G401.6 (cell line): ENCODE measurements around the gene HSPA12B.

Experiments used
- FAIRE-seq: peaks from 2 replicates; lab custom pipeline; 2012; peaks lifted over from hg19 to GRCh38; lab: Jason Lieb, UNC

HSPA12B gene

DNA sequence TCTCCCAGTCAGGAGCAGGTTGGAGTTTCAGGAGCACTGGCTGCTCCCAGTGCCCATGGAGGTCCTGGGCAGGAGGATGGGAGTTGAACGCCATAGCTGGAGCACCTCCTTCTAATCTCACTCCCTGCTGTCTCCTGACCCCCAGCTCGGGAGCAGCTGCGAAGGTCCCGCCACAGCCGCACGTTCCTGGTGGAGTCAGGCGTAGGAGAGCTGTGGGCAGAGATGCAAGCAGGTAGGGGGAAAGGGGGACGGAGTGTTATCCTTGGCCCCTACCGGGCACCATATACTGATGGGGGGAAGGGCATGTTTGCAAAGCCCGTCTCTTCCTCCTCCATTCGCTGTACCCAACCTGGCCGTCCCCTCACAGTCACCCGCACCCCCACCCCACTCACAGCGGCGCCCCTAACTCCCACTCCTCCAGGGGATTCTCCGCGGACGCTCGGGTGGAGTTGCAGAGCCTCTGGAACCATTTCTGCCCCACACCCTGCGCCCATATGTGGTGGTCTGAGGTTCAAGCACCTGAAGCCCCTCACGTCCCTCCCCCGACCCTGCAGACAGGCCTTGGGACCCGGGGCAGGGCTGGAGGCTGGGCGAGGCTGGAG, 16.7 kb downstream of the HSPA12B start:
- no peak for FAIRE-seq

DNA sequence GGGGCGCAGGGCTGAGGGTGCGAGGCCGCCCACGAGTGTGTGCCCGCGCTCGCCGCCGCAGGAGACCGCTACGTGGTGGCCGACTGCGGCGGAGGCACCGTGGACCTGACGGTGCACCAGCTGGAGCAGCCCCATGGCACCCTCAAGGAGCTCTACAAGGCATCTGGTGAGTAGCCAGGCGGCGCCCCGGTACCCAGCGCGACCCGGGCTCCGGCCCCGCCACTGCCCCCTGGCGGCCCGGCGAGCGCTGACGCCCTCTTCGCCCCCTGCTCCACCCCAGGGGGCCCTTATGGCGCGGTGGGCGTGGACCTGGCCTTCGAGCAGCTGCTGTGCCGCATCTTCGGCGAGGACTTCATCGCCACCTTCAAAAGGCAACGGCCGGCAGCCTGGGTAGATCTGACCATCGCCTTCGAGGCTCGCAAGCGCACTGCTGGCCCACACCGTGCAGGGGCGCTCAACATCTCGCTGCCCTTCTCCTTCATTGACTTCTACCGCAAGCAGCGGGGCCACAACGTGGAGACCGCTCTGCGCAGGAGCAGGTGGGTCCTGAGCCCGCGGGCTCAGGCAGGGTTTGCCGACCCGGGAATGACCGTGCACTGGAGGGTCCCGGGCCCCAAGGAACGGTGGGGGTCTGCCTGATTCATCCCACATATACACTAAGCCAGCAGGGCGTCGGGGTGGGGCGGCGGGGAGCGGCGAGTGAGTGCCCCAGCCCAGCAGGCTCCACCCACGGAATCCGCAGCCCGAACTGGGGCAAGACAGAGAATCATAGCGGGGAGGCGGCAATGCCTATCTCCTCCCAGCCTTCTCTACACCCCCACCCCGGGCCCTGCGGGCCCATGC, 17.4 kb downstream of the HSPA12B start:
- no peak for FAIRE-seq

DNA sequence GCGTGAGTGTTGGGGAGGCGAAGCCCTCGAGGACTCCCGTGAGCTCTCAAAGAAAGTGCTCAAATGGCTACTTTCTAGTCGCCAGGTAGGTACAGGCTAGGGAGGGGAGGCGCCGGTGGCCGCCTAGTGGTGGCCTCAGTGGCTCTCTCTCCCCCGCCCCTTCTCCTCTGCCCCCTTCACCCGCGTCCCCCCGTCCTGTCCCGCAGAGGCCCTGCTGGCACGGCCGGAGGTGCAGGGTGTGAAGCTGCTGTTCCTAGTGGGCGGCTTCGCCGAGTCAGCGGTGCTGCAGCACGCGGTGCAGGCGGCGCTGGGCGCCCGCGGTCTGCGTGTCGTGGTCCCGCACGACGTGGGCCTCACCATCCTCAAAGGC, 18.8 kb downstream of the HSPA12B start:
- FAIRE-seq, result no peak

DNA sequence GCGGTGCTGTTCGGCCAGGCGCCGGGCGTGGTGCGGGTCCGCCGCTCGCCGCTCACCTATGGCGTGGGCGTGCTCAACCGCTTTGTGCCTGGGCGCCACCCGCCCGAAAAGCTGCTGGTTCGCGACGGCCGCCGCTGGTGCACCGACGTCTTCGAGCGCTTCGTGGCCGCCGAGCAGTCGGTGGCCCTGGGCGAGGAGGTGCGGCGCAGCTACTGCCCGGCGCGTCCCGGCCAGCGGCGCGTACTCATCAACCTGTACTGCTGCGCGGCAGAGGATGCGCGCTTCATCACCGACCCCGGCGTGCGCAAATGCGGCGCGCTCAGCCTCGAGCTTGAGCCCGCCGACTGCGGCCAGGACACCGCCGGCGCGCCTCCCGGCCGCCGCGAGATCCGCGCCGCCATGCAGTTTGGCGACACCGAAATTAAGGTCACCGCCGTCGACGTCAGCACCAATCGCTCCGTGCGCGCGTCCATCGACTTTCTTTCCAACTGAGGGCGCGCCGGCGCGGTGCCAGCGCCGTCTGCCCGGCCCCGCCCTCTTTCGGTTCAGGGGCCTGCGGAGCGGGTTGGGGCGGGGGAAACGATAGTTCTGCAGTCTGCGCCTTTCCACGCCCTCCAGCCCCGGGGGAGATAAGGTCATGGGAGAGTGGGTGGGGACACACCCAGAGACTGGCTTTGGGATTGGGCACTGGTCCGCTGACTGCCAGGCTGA, 19.3 kb downstream of the HSPA12B start:
- no peak for FAIRE-seq

DNA sequence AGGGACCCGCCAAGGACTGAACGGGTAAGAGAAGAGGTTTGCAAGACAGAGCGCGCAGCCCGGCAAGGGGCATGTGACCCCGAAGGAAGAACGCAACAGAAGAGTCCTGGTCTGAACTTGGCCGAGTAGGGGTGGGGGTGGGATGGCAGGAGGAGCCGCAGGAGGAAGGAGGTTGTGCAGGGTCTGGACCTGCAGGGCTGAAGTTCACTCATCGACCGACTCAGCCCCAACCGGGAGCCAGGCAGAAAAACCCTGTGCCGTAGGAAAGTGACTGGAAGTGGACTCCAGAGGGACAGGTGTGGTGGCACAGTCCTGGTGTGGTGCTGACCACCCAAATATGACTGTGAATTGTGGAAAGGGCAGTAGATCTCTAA, 19.9 kb downstream of the HSPA12B start:
- no peak for FAIRE-seq

DNA sequence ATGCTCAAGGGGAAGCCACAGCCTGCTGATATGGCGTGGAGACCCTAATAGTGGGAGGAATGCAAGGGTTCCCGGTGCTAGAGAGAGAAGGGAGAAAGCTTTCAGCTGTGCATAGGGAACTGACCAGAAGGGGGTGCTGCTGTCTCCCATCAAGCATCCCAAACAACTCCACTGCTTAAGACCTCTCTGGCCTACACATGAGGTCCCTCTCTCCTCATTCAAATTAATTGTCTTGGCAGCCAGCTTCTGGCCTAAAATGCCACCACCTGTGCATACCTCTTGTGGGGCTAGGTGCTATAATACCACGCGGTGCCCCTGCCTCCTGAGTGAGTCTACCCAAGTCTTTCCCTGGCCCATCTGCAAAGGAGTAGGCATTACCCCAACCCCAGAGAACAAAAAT, 20.6 kb downstream of the HSPA12B start:
- no peak for FAIRE-seq

DNA sequence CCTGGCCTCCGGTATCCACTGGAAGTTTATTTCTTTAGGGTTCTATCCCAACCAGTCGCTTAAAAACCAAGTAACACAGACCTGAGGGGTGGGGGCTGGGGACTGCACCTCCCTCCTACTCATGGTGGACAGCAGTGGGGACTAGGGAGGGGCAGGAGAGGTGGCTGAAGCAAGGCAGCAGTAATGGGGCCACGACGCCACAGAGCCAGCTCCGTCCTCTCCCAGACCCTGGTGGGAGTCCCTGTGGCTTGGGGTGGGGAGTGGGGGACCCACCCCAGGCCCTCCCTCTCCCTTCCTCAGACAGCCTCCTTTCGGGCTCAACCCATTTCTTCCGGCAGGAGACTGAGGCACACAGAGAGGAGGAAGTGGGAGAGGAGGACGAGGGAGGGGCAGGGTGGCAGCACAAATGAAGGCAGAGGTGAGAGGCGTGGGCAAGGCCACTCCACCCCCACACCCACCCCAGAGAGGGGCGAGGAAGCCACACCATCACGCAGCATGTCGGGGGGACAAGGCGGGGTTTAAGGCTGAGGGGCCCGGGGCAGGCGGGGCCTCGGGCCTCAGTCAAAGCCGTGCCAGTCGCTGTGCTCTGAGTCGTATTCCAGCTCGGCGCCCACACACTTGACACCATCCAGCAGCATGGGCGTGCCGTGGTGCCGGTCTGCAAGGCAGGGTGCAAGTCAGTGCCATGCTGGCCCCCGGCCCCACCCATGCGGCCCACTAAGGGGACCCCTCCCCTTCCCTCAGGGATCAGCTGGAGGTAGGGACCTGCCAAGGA, 21.2 kb downstream of the HSPA12B start:
- no peak for FAIRE-seq

DNA sequence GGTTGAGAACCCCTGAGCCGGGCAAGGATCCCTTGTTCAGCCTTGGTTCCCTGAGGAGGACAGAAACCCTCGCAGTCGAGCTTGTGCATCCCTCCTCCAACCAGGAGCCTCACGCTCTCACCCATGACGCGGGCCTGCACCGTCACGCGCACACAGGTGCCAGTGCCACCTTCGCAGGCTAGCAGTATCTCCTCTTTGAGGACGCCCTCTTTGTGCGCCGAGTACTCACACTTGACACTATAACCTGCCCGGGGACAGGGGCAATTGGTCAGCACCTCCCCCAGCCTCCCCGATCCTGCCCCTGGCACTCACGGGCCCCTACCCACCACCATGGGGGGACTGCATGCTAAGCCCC, 21.8 kb downstream of the HSPA12B start:
- no peak for FAIRE-seq

DNA sequence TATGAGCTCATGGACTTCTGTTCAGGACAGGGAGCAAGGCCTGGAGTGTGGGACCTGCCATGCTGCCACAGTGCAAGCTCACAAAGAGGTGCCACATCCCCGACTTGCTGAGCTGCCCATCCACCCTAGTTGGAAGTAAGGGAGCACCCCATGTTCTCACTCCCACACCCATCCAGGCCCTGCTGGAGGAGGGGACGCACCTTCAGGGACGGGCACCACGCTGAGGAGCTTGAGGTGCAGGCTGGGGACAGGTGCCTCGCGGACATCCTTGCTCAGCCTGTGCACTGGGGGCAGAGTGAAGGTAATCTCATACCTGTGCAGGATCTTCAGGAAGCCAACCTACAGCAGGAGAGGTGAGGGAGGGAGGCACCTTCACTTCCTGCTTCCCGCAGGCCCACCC, 22.8 kb downstream of the HSPA12B start:
- no peak for FAIRE-seq

DNA sequence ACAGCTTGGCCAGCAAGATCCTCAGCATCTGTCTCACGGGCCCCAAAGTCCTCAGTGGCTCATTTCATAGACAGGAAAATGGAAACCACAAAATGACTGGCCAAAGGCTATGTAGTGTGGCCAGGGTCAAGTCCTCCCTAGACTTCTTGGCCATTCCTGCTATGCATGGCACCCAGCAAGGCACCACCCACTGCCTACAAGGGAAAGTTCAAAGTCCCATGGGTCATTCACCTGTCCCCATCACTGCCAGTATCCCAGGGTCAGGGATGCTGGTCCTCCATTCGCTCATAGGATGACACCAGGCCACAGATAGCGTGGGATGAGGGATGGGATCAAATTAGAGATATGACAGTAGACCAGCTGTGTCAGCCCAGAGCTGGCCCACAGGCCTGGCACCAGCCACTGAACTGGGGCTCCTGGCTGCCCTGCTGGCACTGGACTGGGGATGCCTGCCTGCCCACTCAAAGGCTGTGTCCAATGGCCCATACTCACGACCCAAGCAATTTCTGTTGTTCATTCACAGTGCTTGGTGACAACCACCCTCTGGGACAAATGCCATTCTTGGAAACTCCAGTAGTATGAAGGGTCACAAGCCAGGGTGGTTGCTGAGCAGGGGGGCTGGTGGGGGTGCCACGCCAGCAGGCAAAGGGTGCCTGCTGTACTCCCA, 23.5 kb downstream of the HSPA12B start:
- FAIRE-seq, result no peak

DNA sequence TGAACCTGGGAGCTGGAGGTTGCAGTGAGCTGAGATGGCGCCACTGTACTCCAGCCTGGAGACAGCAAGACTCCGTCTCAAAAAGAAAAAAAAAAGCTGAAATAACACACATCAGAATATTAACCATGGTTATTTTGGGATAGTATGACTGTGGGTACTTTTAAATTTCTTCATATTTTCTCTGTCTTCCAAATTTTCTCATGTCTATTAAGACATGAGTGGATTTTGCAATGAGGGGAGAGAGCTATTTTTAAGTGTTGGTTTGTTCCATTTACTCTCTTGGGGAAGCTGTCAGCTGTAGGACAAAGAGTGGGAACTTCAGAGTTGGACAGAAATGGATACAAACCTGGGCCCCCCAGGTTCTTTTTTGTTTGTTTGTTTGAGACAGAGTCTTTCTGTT, 24.8 kb downstream of the HSPA12B start:
- no peak for FAIRE-seq

DNA sequence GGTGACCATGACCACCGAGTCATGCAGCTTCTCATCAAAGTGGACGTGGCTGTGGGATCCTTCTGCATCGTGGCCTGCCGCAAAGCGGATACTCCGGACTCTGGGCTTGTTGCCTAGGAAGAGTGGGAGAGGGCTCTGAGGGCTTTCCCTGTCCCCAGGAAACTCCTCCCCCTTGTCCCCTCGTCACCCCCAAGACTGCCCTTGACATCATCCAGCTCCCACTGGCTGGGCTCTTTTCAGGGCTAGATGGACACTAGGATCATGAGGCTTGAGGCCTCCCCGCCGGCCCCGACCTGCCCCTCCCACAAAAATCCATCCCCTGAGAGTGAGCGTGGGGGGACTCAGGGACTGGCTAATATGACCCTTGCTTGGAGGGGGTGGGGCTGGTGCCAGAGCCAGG, 26.1 kb downstream of the HSPA12B start:
- no peak for FAIRE-seq

DNA sequence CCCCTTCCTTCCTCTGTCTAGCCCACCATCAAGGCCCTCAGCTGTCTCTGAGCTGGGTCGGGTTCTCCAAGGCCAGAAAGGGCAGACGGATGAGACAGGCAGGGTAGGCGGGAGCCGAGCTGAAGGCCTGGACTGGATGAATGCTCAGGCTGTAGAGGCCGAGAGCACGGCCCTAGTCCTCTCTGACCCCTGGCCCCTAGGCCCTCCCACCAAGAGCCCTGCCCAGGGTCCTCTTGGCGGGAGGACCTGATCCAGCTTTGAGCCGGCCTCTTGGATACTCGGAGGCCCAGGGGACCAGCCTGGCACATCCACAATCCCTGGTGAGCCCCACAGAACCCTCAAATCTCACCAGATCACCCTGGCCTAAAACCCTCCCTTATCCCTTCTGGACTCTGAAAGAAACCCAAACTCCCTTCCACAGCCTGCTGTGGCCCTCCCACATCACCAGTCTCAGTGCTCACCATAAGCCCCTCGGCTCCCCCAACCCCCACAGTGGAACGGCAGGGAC, 26.9 kb downstream of the HSPA12B start:
- no peak for FAIRE-seq

DNA sequence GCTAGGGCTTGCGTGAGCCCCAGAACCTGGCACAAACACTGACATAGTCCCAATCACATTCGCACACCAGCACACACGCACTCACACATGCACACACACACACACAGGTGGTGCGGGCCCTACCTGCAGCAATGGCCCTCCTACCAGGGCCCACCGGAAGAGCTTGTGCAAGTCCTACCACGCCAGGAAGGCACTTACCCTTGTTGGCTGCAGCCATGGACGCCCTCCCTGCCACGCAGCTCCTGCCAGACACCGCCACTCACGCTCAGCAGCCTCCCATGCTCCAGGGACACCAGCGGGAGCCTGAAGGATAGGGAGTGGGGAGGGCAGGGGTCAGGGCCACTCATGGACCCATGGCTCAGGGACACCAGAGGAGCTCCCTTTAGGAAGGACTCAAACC, 27.4 kb downstream of the HSPA12B start:
- no peak for FAIRE-seq

DNA sequence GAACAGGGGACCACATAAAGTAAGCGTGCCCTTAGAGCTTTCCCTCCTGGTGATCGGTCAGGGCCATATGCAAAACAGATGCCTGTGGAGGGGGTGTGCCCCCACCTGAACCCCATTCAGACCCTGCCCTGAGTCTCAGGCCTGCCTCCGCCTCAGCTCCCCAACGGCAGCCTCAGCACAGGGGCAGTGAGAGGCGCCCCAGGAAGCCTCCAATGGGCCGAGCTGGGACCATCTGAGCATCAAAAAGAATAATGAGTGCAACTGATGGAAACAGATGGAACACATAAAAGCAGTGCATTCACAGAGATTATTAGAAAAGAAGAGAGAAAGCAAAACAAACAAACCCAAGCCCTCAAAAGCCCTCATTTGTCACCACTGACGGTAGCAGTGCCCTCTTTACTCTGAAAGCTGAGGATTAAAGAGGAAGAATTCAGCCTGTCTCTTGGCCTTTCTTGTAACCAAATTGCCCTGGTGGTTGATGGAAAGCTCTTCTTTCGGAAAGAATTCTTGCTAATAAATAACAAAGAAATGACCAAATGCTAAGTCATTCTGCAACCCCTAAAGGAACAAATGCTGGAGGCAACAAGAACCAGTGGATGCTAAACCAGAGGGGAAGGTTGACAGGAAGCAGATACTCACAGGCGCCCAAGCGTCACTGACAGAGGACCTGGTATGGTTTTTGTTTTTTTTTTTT, 28.3 kb downstream of the HSPA12B start:
- no peak for FAIRE-seq

DNA sequence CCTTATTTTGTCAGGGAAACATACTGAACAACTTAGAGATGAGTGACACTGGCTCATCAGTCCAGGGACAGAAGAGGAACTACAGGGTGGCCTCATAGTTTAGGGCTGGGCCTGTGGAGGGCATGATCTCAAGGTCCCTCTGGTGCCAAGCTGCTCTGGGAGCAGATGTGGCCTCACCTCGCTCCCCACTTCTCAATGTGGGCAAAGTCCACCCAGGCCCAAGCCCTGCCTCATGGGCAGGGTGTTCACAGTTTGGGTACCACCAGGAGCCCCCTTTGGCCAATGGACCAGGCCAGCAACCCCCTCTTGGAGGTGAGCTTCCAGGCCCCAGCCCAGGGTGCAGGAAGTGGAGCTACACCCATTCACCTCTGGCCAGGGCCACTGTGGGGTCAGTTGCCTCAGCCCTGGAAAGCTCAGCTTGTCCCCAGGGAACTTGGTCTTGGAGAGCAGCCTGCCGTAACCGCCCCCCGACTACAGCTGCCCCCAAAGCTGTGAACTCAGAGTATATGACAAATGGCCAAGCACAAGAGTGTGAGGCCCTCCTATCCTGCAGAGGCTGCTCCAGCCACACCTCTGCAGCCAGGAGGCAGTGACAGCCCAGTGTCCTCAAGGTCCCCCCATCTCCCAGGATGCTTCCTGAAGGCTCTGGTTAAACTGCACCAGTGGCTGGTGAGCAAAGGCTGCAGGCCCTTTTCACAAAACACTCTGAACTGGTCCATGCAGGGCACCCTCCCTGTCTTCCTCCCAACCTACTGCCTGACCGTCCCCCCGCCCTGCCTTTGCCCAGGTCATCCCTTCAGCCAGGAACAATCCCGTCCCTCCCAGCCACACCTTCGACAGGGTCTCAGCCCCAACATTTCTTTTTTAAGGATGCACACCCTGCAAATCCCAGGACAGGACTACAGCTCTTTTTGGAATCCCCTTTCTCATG, 31.5 kb downstream of the HSPA12B start:
- no peak for FAIRE-seq

DNA sequence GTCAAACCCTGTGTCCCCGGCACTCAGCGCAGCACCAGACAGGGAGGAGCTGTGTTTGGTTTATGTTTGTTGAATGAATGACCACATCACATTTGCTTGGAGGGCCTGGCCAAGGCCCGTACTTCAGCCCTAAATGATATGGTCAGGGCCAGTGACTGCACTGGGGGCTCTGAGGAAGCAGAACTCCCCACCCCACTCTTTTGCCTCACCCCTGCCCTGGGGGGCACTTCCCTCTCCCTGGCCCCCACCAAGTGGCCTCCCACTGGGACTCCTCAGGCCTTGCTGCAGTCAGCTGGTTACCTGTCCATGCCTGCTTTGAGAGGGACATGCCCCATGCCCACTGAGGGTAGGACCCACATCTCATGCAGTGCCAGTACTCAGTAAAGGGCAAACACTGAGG, 32.2 kb downstream of the HSPA12B start:
- no peak for FAIRE-seq

DNA sequence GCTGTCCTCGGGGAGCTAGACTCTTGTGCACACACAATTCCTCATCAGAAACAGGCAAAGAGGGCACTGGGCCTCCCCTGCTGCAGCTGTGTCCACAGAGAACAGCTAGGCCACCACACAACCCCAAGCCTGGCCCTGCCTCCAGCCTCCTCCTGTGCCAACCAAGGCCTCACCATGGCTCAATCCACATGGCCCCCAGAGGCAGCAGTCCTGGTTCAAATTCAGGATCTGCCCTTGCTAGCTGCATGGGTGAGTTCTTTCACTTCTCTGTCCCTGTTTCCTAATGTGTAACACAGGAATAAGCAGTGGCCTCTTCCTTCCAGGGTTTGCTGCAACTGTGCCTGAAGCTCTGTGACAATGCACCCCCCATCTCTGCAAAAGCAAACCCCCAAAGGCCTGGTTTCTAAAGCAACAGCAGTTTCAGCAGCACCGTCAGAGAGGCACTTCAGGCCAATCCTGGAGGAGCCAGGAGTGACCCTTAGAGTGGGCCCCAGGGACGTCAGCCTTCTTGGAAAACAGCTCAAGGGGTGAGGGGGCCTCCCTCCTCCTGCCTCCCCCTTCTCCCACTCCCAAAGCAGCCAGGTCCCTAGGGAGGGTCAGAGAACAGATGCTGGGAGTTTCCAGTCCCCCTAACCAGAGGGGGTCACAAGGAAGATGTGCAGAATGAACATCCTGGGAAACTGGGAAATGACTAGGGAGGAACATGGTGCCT, 32.8 kb downstream of the HSPA12B start:
- no peak for FAIRE-seq

DNA sequence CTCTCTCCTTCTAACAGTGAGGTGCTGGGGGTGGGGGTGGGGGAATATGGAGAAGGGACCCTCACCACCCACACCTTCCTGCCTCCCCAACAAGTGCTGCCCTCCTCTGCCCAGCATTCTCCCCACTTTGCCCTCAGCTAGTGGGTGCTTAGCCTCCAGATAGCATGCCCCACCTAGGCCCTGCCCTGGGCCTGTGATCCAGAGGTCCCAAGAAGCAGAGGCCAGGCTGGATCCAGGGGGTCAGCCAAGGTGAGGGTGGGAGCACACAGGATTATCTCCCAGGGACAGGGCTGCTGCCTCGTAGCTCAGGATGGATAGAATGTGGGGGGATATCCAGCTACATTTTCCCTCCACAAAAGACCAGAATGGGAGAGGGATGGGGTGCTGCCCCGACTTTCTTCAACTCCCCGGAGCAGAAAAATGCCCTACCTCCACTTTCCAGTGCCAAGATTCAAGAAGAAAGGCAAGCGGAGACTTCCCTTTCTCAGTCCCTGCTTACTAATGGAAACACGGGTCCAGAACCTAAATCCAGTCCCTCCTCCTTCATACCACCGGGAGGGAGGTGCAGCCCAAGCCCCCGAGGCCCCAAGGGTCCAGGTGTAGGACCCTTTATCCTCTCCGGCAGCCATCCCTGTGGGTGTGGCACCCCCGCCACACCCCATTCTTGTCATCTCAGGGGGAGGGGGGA, 34.1 kb downstream of the HSPA12B start:
- no peak for FAIRE-seq
